GM21447 (cell line): ENCODE data around the gene COMMD1.
"Not testable (repeated sequence)": the region's sequence is repeated elsewhere in the genome, so short reads cannot be mapped to it uniquely, and the experiment has no call there.

Source experiments
- ATAC-seq: cut with Tn5 transposase; IDR thresholded peaks from one replicate; pipeline ENCODE4 v1.9.1; 2021; ENCODE audit not compliant: unreplicated experiment

Gene COMMD1

DNA sequence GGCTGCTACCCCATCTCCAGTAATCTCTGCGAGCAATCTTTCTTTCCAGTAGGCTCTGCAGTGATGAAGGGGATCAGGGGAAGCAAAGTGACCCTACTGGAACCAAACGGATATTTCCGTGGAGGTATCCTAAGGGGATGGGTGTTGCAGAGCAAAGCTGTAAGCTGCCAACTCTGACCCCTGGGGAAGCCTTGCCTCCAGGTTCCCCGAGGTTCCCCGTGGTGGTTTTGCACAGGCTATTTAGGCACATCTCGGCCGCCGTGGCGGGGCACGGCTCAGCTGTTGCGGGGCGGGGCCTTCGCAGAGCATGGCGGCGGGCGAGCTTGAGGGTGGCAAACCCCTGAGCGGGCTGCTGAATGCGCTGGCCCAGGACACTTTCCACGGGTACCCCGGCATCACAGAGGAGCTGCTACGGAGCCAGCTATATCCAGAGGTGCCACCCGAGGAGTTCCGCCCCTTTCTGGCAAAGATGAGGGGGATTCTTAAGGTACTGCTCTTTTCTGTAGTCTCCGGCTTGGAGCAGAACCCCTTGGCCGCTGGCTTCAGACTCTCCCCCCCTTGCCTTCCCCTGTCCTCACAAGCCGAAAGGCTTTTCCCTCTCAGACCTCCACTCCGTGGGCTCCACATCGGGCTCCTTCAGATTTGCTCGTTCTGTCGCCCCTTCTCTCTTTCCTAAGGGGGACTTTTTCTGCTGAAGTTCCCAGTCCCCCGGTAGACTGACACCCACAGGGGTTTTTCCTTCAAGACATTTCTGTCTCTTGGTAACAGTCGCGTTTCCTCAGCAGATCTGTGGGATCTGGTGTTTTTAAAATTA is at the start of gene COMMD1:
Gene COMMD1 (plus strand): TSS at position 303 of the 814 bp plus-strand sequence. CDS start 5 bp downstream, at position 308.
- ATAC-seq, result peak; percentile 99

DNA sequence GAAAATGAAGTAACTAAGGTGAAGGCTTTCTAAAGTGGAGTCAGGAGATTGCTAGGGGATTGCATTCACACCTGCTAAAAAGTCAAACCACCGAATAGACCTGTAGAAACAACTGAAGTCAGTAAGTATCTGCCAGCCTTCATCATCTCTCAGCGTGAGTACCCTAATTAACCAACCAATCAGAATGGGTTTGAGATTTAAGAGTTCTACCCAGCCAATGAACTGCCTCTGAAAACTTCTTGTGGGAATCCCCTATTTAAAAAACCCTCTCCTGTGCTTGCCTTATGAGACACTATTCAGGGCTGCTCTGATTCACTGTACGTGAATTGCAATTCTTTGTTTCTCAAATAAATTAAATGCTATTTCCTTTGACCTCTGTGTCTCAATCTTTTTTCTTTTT is 48.2 kb upstream of the COMMD1 start:
- ATAC-seq, result no peak

DNA sequence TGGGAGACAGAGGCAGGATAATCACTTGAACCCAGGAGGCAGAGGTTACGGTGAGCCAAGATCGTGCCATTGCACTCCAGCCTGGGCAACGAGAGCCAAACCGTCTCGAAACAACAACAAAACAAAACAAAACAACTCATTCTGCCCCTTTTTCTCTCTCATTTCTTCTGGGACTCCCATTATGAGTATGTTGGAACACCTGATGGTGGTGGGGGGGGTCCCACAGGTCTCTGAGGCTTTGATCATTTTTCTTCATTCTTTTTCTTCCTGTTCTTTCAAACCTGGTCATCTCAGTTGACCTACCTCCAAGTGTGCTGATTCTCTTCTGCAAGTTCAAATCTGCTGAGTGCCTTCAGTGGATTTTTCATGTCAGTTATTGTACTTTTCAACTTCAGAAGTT is 43.4 kb upstream of the COMMD1 start:
- ATAC-seq, result no peak

DNA sequence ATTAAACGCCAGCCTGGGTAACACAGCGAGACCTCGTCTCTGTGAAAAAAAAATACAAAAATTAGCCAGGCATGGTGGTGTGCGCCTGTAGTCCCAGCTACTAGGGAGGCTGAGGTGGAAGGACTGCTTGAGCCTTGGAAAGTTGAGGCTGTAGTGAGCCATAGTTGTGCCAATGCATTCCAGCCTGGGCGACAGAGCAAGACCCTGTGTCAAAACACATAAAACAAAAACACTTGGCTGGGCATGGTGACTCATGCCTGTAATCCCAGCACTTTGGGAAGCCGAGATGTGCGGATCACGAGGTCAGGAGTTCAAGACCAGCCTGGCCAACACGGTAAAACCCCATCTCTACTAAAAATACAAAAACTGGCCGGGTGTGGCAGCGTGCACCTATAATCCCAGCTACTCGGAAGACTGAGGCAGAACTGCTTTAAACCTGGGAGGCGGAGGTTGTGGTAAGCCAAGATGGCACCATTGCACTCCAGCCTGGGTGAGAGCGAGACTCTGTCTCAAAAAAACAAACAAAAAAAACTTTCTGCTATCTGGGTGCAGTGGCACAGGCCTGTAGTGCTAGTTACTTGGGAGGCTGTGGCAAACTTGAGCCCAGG is 38.9 kb upstream of the COMMD1 start:
- not testable (repeated sequence) for ATAC-seq

DNA sequence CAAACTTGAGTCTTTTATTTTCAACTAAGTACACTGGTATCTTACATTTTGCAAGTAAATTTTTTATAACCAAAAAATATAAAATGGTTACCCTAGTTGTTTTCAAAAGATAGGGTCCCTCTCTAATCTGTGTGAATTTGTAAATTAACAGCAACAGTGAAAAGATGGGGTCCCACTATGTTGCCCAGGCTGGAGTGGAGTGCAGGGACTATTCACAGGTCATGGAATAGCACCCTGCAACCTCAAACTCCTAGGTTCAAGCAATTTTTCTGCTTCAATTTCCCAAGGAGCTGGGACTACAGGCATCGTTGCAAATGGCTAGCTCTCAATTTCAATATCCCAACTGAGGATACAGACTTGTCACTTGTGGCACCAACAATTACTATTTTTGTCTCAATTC is 29.1 kb upstream of the COMMD1 start:
- no peak for ATAC-seq

DNA sequence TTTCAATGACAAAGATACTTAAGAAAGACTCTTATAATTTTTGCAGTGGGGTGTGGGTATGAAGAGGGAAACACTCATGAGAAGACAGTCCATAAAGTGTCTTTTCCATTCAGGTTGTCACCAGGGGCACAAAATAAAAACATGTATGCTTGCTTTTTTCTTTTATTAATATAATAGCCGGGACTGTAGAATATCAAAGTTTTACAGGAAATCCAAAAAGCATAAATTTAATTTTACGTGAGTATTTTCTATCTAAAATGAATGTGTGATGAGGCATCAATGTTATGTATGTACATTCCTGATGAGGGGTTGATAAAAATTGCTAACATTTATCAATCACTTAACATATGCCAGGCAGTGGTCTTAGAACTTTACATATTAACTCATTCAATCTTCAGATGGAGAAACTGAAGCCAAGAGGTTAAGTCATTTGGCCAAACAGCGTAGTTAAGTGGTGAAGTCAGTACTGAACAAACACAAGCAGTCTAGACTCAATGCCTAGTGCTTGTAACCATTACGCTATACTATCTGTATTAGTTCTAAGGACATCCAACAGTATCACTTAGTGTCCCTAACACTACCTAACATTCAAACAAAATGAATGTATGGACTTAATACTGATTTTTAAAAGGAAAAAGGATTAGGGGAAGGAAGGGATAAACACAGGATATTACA is 27.8 kb upstream of the COMMD1 start:
- no peak for ATAC-seq

DNA sequence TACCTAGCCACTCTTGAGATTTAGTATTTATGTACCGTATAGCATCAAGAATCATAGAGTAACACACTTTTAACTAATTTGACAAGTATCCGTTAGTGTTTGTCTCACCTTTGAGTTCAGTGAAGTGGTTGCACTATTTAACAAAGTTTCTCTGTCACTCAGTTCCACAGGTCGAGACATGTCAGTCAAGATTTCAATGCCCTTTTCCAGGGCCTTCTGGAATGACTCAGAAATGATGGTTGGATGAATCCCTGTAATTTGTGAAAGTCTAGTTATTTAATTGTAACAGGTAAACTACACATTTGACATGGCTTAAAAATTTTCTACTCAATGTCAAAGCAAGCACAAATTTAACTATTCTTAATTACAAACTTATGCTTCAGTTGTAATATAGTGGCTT is 26.7 kb upstream of the COMMD1 start:
- ATAC-seq, result no peak

DNA sequence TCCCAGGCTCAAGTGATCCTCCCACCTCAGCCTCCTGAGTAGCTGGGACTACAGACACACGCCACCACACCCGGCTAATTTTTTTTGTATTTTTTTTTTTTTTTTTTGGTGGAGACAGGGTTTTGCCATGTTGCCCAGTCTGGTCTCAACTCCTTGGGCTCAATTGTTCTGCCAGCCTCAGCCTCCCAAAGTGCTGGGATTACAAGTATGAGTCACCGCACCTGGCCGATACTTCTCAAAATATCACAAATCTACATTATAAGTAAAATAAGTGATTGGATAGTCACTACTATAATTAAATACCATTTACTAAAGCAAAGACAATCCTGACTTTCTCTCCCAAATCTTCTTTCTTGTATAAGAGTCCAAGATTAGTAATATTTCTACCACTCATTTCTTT is 26.1 kb upstream of the COMMD1 start:
- not testable (repeated sequence) for ATAC-seq

DNA sequence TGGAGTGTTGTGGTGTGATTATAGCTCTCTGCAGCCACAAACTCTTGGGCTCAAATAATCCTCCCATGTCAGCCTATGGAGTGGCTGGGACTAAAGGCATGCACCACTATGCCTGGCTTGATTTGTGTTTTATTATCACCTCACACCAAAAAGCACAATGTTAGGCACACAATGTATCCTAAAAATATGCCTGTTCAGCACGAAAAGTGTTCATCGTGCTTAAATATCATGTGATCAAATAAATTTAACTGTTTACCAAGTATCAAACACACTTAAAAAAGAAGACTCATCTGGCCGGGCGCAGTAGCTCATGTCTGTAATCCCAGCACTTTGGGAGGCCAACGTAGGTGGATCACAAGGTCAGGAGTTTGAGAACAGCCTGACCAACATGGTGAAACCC is 22.6 kb upstream of the COMMD1 start:
- ATAC-seq, result no peak

DNA sequence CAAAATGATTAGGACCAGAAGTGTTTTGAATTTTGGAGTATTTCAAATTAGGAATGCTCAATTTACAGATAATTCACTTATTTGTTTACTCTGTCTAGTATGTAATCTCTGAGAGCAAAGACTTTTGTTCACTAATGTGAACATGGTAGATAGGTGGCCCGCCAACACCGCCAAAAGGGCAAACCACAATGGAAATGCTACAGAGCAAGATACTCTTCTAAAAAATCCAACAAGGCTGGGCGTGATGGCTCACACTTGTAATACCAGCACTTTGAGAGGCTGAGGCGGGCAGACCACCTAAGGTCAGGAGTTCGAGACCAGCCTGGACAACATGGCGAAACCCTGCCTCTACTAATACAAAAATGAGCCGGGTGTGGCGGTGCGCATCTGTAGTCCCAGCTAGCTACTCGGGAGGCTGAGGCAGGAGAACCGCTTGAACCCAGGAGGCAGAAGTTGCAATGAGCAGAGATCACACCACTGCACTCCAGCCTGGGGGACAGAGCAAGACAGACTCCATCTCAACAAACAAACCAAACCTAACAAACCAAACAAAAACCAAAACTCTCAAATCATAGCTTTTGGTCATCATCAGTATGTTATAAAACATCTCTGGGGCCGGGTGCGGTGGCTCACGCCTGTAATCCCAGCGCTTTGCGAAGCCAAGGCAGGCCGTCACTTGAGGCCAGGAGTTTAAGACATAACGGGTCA is 19.4 kb upstream of the COMMD1 start:
- ATAC-seq, result no peak

DNA sequence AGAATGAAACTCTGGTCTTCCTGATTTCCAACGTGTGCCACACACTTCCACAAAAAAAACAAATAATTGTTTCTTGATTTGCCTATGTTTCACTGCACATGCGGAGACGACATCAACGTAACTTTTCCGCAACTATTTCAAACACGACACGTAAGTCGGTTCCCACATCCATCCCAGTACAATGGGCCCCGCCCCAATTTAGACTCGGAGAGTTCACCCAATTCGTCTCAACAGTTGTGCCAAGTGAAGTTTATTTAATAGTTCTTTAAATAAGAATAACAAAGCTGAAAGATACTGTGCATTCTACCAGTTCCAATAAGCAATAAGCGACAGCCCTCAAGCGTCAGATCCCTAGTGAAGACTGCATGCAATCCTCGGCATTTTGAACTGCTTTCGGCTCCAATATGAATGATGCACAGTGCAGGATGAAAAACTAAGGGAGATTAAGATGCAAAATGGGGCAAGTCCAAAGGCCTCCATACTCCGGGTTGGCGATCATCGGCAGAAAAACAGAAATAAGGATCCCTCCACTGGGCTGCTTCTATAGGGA is 17.7 kb upstream of the COMMD1 start:
- no peak for ATAC-seq

DNA sequence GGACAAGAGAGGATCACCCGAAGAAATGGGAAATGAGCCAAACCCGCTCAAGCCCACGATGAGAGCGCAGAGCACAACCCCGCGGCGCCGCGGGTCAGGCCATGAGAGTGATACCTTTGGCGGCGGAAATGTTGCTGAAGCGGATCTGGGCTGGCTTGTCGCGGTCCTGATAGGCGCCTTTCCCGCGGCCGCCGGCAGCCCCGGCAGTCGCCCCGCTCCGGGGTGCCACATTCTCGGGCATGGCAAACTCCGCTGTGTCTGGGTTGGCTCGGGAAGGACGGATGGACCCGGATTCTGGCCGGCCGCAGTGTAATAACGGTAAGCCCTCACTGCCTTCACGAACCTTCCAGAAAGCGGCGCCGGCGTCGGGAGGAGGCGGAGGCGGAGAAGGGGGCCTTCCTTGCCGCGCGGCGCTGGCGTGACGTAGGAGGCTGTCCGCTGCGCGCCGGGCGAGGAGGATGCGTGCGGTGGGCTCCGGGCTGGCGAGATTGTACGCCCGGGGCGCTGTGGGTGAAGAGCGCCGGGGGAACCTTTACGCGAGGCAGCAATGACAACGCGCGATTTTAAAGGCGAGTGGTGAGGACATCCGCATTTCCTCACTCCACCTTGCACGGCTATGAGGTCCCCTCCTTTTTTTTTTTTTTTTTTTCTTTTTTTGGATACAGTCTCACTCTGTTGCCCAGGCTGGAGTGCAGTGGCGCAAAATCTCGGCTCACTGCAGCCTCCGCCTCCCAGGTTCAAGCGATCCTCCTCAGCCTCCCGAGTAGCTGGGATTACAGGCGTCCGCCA is 17.0 kb upstream of the COMMD1 start, which contains the start of gene CCT4:
Gene CCT4 (minus strand): TSS at position 390 of the 789 bp plus-strand sequence. CDS start 149 bp downstream, at position 241.
- peak; percentile 70 for ATAC-seq

DNA sequence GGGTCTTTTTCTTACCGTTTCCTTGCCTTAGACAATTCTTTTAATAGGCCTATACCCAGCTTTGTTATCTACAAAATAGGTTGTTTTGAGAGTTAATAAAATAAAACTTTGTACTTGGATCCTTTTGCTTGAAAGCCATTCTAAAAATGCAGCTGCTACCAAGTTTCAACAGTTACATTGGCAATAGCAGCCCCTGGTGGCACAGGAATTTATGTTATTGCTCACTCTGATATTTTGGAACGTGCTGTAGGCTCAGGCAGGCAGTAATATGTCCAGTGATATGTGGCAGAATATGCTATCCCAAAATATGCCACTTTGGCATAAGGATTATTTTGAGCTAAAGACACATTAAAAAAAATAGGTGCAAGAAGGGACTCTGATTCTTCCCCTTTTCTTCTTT is 6.7 kb upstream of the COMMD1 start:
- ATAC-seq, result no peak

DNA sequence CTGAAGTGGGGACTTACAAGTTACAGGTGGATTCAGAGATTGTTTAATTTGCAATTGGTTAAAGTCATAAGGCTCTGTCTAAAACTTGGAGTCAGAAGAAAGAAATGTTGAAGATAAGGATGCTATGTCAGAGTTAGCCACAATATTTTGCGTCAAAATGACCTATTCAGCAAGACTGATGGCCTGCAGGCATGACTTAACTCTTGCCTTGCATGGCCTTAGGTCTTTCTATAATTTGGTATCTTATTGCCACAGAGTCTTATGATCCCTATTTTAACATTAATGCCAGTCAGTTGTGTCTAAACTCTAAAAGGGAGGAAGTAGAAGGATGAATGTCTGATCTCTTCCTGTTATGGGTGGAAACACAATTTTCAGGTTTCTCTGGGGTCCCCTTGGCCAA is 5.2 kb upstream of the COMMD1 start:
- ATAC-seq, result no peak

DNA sequence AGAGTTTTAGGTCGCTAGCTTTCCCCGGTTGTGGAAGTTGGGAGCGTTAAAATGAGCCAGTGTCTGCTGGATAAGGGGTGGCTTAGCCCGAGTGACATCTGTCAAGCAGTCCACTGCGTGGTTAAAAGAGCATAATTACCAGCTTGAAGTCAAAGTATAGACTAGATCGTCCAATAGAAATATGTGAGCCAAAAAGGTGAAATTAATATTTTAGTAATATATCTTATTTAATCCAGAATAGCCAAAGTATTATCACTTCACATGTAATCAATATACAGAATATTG is 654 bp downstream of the COMMD1 start:
- peak; percentile 11 for ATAC-seq

DNA sequence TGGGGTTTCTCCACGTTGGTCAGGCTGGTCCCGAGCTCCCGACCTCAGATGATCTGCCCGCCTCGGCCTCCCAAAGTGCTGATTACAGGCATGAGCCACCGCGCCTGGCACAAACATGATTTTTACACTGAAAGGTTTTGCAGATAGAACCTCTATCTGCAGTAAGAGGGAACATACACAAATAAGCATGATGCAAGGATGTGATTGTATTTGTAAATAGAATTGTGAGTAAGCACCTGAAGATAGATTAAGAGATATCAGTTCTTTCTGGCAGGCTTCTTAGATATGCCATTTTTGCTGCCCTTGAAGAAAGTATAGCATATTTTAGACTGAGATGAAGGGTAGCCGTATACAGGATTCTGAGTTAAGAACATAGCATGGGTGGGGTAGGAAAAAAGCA is 3.6 kb downstream of the COMMD1 start:
- ATAC-seq, result no peak

DNA sequence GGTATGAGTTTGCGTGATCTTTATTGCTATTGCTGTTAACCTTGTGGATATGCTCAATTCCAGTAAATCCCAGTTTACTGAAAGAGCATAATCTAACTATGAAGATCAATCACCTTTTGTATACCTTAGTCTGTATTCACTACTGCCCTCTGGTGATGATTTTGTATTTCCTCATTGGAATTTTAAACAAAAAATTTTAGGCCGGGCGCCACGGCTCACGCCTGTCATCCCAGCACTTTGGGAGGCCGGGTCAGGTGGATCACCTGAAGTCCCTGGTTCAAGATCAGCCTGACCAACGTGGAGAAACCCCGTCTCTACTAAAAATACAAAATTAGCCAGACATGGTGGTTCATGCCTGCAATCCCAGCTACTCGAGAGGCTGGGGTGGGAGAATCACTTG is 5.1 kb downstream of the COMMD1 start:
- no peak for ATAC-seq

DNA sequence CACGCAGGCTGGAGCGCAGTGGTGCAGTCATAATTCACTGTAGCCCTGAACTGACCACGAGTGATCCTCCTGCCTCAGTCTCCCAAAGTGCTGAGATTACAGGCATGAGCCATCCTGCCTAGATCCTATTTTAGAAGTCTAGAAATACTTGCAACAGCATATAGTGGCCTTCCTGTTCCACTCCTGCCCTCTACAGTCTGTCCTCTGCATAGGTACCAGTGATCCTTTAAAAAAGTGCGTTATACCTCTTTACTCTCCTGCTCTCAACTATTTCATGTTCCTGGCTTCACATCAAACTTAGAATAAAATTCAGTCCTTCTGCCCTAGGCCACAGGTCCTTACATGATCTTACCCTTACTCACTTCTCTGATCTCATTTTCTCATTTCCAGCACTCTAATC is 6.0 kb downstream of the COMMD1 start:
- no peak for ATAC-seq

DNA sequence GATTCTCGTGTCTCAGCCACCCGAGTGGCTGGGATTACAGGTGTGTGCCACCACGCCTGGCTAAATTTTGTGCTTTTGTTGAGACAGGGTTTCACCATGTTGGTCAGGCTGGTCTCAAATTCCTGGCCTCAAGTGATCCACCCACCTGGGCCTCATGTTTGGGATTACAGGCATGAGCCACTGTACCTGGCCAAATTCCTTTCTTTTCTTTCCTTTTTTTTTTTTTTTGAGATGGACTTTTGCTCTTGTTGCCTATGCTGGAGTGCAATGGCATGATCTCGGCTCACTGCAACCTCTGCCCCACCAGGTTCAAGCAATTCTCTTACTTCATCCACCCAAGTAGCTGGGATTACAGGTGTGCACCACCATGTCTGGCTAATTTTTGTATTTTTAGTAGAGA is 9.3 kb downstream of the COMMD1 start:
- ATAC-seq, result not testable (repeated sequence)

DNA sequence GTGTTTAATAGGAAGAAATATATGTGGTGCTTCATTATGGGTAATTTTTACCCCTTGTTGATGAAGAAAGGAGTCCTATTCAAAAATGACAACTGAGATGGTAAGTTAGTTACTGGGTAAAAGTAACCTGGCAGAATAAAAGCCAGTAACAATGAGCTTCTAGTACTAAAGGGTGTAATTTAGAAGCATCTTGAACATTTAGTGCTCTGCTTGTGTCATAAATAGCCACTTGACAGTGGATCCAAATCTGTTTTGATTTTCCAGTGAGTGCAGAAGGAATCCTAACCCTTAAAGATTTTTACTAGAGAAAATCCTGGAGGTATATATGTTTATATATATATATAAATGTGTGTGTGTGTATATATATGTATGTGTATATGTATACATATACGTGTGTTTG is 15.1 kb downstream of the COMMD1 start:
- ATAC-seq, result no peak

DNA sequence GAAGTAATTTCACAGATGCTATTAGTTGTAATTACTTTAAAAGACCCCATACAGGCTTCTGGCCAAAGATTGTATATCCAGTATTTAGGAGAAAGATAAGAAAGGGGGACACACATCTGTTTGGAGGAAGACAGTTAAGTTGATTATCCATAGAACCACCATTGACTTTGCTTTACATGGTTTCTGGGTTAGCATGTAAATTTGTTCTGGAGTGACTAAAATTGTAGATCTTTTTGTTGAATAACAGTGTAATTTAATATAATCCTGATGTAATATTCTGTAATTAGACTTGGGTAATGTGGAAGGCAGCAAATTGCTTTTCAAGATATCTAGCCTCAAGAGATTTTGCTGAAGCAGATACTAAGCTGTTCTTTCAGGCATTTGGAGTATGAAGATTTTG is 17.2 kb downstream of the COMMD1 start:
- ATAC-seq, result no peak
